ENCODE data around the gene LRRIQ4.

DNA sequence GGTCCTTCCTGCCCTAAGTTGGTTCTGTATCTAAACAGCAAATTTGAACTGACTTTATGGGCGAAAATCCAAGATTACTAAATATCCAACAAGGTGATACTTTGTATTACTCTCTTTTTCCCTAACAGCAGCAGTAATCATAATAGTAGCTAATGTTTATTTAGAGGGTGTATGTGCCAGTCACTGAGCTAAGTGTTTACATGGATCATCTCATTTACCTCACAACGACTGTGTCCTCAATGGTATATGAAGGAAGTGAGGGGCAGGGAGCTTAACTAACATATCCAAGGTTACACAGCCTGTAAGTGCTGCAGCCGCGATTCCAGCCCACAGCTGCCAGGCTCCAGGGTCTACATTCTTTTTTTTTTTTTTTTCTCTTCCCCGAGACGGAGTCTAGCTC, 10.3 kb downstream of the LRRIQ4 start:
- TF ChIP-seq, protein P1, sequence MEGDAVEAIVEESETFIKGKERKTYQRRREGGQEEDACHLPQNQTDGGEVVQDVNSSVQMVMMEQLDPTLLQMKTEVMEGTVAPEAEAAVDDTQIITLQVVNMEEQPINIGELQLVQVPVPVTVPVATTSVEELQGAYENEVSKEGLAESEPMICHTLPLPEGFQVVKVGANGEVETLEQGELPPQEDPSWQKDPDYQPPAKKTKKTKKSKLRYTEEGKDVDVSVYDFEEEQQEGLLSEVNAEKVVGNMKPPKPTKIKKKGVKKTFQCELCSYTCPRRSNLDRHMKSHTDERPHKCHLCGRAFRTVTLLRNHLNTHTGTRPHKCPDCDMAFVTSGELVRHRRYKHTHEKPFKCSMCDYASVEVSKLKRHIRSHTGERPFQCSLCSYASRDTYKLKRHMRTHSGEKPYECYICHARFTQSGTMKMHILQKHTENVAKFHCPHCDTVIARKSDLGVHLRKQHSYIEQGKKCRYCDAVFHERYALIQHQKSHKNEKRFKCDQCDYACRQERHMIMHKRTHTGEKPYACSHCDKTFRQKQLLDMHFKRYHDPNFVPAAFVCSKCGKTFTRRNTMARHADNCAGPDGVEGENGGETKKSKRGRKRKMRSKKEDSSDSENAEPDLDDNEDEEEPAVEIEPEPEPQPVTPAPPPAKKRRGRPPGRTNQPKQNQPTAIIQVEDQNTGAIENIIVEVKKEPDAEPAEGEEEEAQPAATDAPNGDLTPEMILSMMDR (IDR thresholded peaks at IDR 0.05) = no peak
- TF ChIP-seq POLR2A (IDR thresholded peaks at IDR 0.05) (no peak), EP300 (IDR thresholded peaks at IDR 0.05) (no peak)

Data from tibial nerve (tissue), 4 donors.